ENCODE measurements around the gene TLDC2.
A peak's percentile ranks its signal among the peaks of the same experiment; 100 is the strongest.
"Not testable (repeated sequence)": the region's sequence is repeated elsewhere in the genome, so short reads cannot be mapped to it uniquely, and the experiment has no call there.

The TLDC2 gene

GRCh38 chr20:36862857-36863668 is 12.9 kb upstream of the TLDC2 start:
- in situ Hi-C loops (cut with HindIII; ENCODE audit: low pct_ligation_motif_present, low pct_unique_long_range_greater_than_20kb, low sequenced_read_pairs): no loop called here
- no peak for DNase-seq

GRCh38 chr20:36865076-36865860 is 10.7 kb upstream of the TLDC2 start:
- in situ Hi-C loops (cut with HindIII; ENCODE audit: low pct_ligation_motif_present, low pct_unique_long_range_greater_than_20kb, low sequenced_read_pairs): no loop called here
- no peak for DNase-seq

- no peak for DNase-seq
- in situ Hi-C loops (cut with HindIII; ENCODE audit: low pct_ligation_motif_present, low pct_unique_long_range_greater_than_20kb, low sequenced_read_pairs): no loop called here
These were observed 10.1 kb upstream of the TLDC2 start for GRCh38 chr20:36865861-36866149.

DNA sequence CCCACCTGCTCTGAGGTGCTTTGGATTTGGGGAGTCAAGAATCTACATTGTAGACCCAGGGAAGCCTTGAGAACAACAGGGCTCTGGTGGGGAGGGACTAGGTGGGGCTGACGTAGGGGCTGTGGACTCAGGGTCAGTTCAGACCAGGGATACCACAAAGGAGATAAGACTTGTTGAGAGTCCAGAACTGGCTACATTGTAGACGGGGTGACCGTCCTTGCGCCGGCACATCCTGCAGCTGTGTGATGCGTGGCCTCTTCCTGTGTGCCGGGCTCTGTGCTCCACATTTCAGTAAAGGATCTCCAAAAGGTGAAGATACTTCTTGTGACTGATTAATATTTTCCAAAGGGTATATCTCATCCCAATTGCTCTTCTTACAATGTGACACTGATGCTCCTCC is 9.8 kb upstream of the TLDC2 start:
- DNase-seq: no peak
- in situ Hi-C loops (cut with HindIII; ENCODE audit: low pct_ligation_motif_present, low pct_unique_long_range_greater_than_20kb, low sequenced_read_pairs): no loop called here

DNA sequence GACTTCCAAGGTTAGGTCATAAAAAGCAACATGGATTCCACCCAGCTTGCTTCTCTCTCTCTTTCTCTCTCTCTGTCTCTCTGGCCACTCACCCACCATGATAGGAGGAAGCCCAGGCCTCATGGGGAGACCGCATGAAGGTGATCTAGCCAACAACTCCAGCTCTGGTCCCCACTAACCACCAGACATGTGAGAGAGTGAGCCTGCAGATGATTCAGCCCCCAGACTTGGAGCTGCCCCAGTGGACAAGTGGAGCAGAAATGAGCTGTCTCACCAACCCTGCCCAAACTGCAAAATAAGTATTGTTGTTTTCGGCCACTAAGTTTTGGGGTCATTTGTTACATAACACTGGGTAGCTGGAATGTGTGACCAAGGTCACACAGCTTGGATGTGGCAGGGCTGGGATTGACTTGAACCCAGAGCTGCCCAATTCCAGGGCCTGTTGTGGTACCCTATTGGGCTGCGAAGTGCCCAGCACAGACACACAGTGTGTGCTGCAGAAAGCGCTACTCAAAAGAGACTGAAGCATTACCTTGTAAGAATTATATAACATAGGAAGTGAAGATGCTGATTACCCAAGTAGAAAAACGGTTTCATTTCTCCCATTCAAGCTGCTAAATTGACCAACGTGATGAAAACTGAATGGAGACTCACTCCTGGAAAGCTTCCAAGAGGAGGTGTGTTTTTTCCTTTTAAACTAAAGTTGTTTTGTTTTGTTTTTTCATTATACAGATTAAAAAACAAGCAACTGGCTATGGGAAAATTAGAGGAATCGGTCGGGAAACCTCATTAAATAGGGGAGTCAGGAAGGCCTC is 9.1 kb upstream of the TLDC2 start:
- in situ Hi-C loops (cut with HindIII; ENCODE audit: low pct_ligation_motif_present, low pct_unique_long_range_greater_than_20kb, low sequenced_read_pairs): no loop called here
- peak; percentile 16 for DNase-seq

DNA sequence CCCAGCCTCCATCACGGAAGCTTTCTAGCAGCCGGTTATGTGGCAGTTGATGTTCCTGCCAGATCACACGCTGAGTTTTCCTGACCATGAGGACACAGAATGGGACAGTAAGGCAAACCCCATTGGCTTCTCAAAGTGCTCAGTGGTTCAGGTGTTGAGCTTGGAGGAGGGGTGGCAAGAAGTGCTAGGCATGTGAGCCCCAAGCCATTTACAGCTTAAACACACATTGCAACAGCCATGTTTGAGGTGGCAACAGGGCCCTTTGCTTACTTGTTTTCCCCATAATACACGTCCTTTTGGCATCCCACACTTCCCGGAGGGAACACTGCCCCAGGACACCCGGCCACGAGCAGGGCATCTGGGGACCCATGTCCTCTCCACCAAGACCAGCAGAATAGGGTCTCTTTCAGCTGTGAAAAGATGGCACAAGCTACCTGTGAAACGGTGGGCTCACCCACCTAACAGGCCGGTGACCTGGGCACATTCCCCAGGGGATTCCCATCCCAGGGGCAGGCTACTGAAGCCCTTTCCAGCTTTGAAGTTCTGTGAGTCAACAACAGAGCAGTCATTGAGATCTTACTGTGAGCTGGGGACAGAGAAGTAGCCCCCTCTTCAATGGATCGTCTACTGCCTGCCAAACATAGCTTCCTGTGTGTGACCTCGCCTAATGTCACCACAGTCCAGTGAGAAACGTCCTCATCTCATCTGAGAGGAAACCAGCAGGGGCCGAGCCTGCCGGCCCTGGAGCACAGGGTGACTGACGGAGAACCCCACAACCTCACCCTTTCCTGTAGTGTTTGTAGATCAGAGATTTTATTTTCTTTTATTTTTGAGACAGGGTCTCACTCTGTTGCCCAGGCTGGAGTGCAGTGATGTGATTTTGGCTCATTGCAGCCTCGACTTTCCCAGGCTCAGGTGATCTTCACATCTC is 4.0 kb upstream of the TLDC2 start:
- no peak for DNase-seq
- in situ Hi-C loops (cut with HindIII; ENCODE audit: low pct_ligation_motif_present, low pct_unique_long_range_greater_than_20kb, low sequenced_read_pairs): no loop called here

- in situ Hi-C loops (cut with HindIII; ENCODE audit: low pct_ligation_motif_present, low pct_unique_long_range_greater_than_20kb, low sequenced_read_pairs): no loop called here
- DNase-seq: no peak
These were observed 3.1 kb upstream of the TLDC2 start for GRCh38 chr20:36872852-36873251.

DNA sequence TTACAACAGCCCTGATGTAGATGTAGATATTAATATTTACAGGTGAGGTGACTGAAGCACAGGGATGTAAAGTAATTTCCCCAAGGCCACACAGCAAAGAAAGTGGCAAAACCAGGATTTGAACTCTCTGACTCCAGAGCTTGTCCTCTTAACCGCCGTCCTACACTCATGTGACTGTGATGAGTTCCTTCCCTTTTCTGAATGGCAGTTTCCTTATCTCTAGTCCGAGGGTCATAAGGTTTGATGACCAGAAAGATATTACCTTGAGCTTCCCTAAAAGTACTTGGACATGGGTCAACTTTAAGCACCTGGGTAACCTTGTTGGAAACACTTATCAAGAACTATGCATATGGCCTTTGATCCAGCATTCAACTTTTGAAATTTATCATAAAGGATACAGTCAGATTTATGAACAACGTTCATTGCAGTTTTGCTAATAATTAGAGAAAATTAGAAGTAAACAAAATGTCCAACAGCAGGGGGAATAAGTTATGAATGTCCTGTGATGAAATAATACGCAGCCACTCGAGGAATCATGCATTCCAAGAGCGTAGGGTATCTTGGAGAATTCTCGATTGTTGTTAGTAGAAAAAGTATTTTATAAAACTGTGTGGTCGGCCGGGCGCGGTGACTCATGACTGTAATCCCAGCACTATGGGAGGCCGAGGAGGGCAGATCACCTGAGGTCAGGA is 2.3 kb upstream of the TLDC2 start:
- in situ Hi-C loops (cut with HindIII; ENCODE audit: low pct_ligation_motif_present, low pct_unique_long_range_greater_than_20kb, low sequenced_read_pairs): no loop called here
- DNase-seq: no peak

DNA sequence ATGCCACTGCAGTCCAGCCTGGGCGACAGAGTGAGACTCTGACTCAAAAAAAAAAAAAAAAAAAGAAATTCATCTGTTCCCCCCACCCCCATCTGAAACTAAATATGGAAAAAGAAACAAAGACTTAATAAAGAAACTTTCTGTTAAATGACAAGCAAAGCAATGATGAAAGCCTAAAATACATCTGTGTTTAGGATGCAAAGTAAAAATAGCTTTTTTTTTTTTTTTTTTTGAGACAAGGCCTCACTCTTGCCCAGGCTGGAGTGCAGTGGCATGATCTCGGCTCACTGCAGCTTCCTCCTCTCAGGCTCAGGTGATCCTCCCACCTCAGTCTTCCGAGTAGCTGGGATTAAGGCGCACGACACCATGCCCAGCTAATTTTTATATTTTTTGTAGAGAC is 845 bp upstream of the TLDC2 start:
- DNase-seq; in situ Hi-C loops (cut with HindIII; ENCODE audit: low pct_ligation_motif_present, low pct_unique_long_range_greater_than_20kb, low sequenced_read_pairs): not testable (repeated sequence)

GRCh38 chr20:36876473-36876833 is 515 bp downstream of the TLDC2 start:
- in situ Hi-C loops (cut with HindIII; ENCODE audit: low pct_ligation_motif_present, low pct_unique_long_range_greater_than_20kb, low sequenced_read_pairs): no loop called here
- no peak for DNase-seq

- no peak for DNase-seq
- in situ Hi-C loops (cut with HindIII; ENCODE audit: low pct_ligation_motif_present, low pct_unique_long_range_greater_than_20kb, low sequenced_read_pairs): no loop called here
These were observed 3.0 kb downstream of the TLDC2 start for GRCh38 chr20:36878941-36879340.

- DNase-seq: no peak
- in situ Hi-C loops (cut with HindIII; ENCODE audit: low pct_ligation_motif_present, low pct_unique_long_range_greater_than_20kb, low sequenced_read_pairs): no loop called here
These were observed 4.9 kb downstream of the TLDC2 start for GRCh38 chr20:36880741-36881250.

DNA sequence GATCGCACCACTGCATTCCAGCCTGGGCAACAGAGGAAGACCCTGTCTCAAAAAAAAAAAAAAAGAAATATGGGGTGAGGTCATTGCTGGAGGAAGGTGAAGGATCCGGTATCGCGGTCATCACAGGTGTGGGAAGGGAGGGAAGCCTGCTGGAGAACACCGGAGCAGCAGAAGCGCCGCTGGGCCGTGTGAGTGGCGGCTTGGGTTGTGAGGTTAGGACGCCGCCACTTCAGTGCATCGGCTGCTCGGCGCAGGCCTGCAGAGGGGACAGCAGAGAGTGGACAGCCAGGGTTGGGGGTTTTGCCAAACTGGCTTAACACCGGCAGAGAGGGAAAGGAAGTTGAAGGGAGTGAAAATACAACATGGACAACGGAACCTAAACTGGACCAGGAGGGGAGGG is 5.4 kb downstream of the TLDC2 start:
- in situ Hi-C loops (cut with HindIII; ENCODE audit: low pct_ligation_motif_present, low pct_unique_long_range_greater_than_20kb, low sequenced_read_pairs): no loop called here
- no peak for DNase-seq

DNA sequence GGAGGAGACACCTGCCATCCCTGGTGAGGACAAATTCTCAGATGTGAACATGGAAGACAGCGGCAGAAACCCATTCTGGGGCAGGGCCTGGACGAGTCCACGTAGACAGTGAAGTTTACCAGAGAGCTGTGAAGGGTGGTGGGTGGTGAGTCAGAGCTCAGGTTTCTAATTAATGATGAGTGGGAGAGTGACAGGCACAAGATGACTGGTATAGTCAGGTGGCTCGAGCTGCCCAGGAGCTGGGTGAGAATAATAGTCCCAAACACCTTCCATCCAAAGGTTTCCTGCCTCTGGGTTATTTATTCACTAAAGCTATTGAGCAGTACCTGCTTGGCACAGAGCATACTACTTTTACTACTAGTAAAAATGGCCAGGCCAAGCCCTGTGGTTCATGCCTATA is 6.0 kb downstream of the TLDC2 start:
- no peak for DNase-seq
- in situ Hi-C loops (cut with HindIII; ENCODE audit: low pct_ligation_motif_present, low pct_unique_long_range_greater_than_20kb, low sequenced_read_pairs): no loop called here

GRCh38 chr20:36883977-36884535 is 8.1 kb downstream of the TLDC2 start:
- in situ Hi-C loops (cut with HindIII; ENCODE audit: low pct_ligation_motif_present, low pct_unique_long_range_greater_than_20kb, low sequenced_read_pairs): no loop called here
- no peak for DNase-seq

GRCh38 chr20:36885356-36885755 is 9.4 kb downstream of the TLDC2 start:
- no peak for DNase-seq
- in situ Hi-C loops (cut with HindIII; ENCODE audit: low pct_ligation_motif_present, low pct_unique_long_range_greater_than_20kb, low sequenced_read_pairs): no loop called here

Measured in ACHN (cell line).